Stimulated activated CD4-positive, alpha-beta T cell treated with anti-CD3 and anti-CD28 coated beads, Interleukin-1b, Interleukin-23, amount 100 ng/mL, for 1 hour (primary cell): ENCODE measurements around the gene COX7A1.

Source experiments
- DNase-seq, 2 donors: peaks; one replicate each; pipeline ENCODE4 v3.0.0-alpha.2; 2020; ENCODE audit warnings: low read depth in 2 of 2

The COX7A1 gene

DNA sequence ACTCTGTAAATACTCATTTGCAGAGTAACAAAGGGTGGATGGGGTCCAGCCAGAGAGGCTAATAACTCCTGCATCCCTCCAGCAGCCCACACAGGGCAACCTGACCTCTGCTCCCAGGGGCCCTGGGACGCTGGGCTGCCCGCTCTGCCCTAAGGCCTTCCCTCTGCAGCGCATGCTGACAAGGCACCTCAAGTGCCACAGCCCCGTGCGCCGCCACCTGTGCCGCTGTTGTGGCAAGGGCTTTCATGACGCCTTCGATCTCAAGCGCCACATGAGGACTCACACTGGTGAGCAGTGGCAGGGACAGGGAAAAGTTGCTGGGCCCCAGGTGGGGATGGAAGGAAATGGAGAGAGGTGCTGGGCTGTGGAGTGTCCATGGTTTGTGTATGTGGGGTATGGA, 39.6 kb downstream of the COX7A1 start:
- no peak for DNase-seq

DNA sequence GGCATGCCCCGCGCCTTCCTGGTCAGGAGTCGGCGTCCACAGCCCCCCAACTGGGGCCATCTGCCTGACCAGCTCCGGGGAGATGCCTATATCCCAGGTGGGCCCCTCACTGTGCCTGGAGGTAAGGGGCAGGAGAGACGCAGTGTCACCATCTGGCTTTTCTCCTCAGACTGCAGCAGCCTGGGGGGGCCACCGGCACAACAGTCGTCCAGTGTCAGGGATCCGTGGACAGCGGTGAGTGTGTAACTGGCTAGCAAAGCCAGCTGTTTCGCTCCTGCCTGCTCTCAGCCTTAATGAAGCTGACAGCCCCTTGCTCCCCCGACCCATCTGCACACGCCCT, 41.1 kb downstream of the COX7A1 start:
- DNase-seq, result no peak

DNA sequence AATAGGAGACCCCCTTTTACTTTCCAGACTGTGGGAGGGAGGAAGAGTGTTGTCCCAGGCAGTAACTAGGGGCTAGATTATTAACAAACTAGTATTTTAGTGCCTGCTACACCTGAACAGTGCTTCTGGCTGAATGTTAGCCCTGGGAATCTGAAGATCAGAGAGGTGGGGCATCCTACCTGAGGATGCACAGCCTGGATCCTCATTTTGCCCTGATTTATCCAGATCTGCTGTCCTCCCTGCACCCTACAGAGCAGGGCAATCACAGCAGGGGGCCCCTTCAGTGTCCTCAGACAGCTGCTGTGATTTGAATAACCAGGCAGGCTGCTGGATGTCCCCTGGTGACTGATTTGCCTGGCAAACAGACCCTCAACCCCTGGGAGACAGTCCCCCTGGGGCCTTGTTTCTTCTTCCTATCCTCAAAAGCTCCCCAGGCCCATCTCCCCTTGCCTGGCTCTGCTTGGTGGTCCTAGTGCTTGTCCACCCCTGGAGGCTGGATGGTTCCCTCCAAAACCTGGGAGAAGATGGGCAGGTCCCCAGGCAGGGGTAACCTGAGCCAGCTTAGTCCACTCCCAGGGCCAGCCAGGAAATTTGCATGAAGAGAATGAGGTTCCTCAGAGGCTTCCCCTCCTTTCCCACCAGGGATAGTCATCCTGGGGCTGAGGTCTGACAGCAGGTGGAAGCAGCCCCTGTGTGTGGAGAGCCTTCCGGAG, 41.6 kb downstream of the COX7A1 start, which contains the start of gene OVOL3:
TSS of gene OVOL3 (plus strand) at position 657 of the 713 bp plus-strand sequence. CDS start 60 bp downstream, outside the sequence.
- no peak for DNase-seq

DNA sequence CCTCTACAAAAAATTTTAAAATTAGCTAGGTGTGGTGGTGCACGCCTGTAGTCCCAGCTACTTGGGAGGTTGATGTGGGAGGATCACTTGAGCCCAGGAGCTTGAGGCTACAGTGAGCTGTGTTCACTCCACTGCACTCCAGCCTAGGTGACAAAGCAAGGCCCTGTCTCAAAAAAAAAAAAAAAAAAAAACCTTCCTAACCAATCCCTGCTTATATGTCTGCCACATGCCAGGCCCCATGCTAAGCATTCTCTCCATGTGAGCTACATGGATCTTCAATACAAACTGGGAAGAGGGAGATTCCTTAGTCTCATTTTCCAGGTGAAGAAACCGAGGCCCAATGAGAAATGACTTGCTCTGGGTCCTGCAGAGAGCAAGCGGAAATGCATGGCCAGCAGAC, 43.6 kb downstream of the COX7A1 start:
- no peak for DNase-seq

DNA sequence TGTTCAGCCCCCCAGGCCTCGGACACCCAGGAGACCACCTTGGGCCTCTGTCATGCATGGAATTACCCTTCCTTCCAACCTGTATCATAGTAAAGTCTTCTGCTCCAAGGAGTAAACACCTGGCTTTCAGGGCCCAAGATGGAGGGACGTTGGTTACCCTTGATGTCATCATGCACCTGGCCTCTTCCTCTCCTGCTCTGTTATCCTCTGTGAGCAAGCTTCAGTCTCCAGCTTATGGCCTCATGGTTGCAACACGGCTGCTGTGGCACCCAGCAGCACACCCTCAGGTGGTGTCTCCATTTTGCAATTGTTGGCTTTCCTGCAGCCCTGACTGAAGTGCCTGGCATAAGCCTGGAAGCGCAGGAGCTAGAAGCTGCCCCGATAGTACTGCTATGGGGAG, 45.3 kb downstream of the COX7A1 start:
- DNase-seq, result no peak

DNA sequence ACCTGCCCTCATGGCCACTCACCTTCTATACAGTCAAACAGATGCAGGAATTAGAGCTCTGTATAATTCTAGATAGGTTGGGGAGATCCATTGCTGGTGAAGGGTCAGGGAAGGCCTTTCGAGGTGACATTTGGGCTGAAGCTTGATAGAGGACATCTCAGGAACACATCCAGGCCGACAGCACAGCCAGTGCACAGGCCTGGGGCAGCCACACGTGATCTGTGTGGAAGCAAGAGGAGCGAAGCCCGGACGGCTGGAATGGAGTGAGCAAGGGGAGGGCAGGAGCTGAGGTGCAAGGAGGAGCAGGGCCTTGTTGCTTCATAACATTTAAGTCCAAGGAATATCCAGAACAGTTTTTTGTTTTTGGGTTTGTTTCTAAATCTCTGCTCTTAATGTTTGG, 45.8 kb downstream of the COX7A1 start:
- DNase-seq, result no peak

DNA sequence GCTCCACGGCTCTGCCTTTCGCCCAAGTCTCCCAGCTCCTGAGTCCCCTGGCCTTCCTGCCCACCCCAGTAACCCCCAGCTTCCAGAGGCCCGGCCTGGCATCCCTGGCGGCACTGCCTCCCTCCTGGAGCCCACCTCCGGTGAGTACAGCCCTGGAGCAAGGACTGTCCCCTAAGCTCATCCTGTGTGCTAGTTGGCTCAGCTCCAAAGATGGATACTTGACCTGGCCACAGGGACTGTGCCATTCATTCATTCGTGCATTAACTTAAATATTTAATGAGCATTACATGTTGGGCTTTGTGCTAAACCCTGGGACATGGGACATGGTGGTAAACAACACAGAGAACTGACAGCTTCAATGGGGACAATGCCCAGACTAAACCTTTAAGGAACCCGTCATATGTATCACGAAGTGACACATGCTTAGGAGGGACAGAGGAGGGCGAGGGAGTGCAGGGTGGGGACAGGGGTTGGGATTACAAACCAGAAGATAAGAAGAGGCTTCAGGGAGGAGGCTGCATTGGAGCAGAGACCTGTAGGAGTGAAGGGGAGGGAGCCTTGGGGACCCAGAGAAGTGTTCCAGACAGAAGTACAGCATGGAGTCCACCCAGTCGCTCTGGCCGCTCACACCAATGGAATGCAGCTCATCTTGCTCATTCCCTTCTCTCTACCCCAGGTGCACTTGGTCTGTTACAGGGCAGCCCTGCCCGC, 48.2 kb downstream of the COX7A1 start:
- DNase-seq, result no peak

DNA sequence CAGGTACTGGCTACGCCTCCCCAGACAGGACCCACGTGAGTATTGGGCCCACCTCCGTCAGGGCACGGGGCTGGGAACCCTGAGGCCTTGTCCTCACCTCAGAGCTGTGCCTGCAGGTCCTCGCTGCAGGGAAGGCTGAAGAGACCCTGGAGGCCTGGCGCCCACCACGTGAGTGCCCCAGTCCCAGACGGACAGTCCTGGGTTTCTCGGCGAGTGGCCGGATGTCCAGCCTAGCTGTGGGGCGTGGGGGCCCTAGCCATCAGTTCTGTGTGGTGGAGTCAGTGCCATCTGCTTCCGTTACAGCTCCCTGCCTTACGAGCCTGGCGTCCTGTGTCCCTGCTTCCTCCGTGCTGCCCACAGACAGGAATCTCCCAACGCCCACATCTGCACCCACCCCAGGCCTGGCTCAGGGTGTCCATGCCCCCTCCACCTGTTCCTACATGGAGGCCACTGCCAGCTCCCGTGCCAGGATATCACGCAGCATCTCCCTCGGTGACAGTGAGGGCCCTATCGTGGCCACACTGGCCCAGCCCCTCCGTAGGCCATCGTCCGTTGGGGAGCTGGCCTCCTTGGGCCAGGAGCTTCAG, 49.1 kb downstream of the COX7A1 start:
- no peak for DNase-seq

DNA sequence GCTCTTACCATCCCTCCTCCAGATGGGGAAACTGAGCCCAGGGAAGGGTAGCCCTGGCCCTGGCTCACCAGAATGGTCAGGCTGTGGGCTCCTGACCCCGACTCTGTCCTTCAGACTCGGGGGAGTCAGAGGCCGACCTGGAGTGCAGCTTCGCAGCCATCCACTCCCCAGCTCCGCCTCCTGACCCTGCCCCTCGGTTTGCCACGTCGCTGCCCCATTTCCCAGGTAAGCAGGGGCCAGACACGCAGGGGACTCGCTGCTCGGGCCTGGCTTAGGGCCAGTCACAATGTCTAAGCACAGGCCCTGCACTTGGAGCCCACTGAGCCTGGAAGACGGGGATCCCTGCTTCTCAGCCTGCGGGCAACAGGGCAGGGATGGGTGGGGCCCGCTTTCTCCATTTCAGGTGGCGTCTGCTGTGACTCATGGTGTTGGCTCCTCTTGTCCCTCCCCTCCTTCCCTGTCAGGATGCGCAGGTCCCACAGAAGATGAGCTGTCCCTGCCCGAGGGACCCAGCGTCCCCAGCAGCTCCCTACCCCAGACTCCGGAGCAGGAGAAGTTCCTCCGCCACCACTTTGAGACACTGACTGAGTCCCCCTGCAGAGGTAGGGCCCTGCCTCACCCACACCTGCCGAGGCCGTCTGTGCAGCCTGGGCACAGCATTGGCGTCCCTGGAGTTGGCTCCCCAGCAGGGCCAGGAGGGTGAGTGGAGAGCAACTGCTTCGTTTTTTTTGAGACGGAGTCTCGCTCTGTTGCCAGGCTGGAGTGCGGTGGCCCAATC, 50.5 kb downstream of the COX7A1 start:
- DNase-seq, result no peak
